T-cell (primary cell): Measurements from ENCODE around the gene ABHD6. TPM values are rescaled to one million over a fixed set of nuclear protein-coding genes. Genes with fewer than 3 reads are reported as not detected.
"Not testable (repeated sequence)": the region's sequence is repeated elsewhere in the genome, so short reads cannot be mapped to it uniquely, and the experiment has no call there.

Source experiments
- ATAC-seq, 4 experiments: fragments of 200-7000 bp in 3 of 4; fragments of 150-1000 bp in 1 of 4; cut with Tn5 transposase; replicated peaks in 1 of 4; 1 replicate in 3 of 4; 2 replicates in 1 of 4; pipeline ENCODE4 v1.10.0; 2021; ENCODE audit warnings: moderate library complexity in 3 of 4, mild to moderate bottlenecking in 2 of 4, moderate number of reproducible peaks in 1 of 4
- CTCF ChIA-PET, 2 donors: fragments of 300-600 bp; sonication (Branson Sonifier 250); formaldehyde crosslinking; loops; one replicate each; lab custom pipeline; 2022; ENCODE audit warnings: antibody characterized with exemption in 2 of 2; lab: Charles Lee
- POLR2A ChIA-PET, 2 donors: fragments of 300-600 bp; sonication (Branson Sonifier 250); formaldehyde crosslinking; loops; one replicate each; lab custom pipeline; 2022; ENCODE audit warnings: antibody characterized with exemption in 2 of 2; lab: Charles Lee
- DNase-seq, 35 experiments: peaks; one replicate each; pipeline versions ENCODE4 v3.0.0 to v3.0.0-alpha.2; 2013 to 2023
- H3K27ac ChIP-seq: one replicate; pipeline ENCODE4 v1.5.1; 2013; ENCODE audit warnings: low read length
- H3K27me3 ChIP-seq, 2 experiments: replicated peaks in 1 of 2; 1 replicate in 1 of 2; 2 replicates in 1 of 2; pipeline versions ENCODE4 v1.6.1 to v1.7.0; 2013; ENCODE audit warnings: low read length in 1 of 2, mixed read lengths in 1 of 2; ENCODE audit not compliant: control insufficient read depth in 2 of 2, insufficient read depth in 2 of 2; ENCODE audit errors: extremely low read depth in 1 of 2
- H3K36me3 ChIP-seq, 2 donors: 1 replicate in 1 of 2; 2 replicates in 1 of 2; pipeline versions ENCODE4 v1.6.1 to v1.7.0; 2013; ENCODE audit warnings: low read length in 1 of 2; ENCODE audit not compliant: control insufficient read depth in 2 of 2, insufficient read depth in 1 of 2; ENCODE audit errors: extremely low read depth in 1 of 2
- H3K4me1 ChIP-seq, 2 experiments: 1 replicate in 1 of 2; 2 replicates in 1 of 2; pipeline versions ENCODE4 v1.6.1 to v1.7.0; 2013; ENCODE audit warnings: low read length in 2 of 2, mixed read lengths in 1 of 2; ENCODE audit not compliant: insufficient read depth in 2 of 2, control insufficient read depth in 1 of 2; ENCODE audit errors: extremely low read depth in 1 of 2
- H3K4me3 ChIP-seq, 2 donors: 1 replicate in 1 of 2; 2 replicates in 1 of 2; pipeline versions ENCODE4 v1.5.1 to v1.7.0; 2013; ENCODE audit warnings: mild to moderate bottlenecking in 2 of 2, low read length in 1 of 2, moderate library complexity in 1 of 2; ENCODE audit not compliant: control insufficient read depth in 1 of 2; ENCODE audit errors: extremely low read depth in 1 of 2
- H3K9me3 ChIP-seq: 2 replicates; pipeline ENCODE4 v1.7.0; 2013
- H3K27ac Mint-ChIP-seq, 2 donors: one replicate each; pipeline ENCODE4 v1.8.0; 2020 to 2021; ENCODE audit warnings: mild to moderate bottlenecking in 2 of 2, mixed read lengths in 2 of 2
- H3K27me3 Mint-ChIP-seq, 2 donors: one replicate each; pipeline ENCODE4 v1.8.0; 2021 to 2022; ENCODE audit warnings: mixed read lengths in 2 of 2
- H3K36me3 Mint-ChIP-seq: one replicate; pipeline ENCODE4 v1.8.0; 2021; ENCODE audit warnings: mixed read lengths
- H3K4me1 Mint-ChIP-seq, 3 donors: one replicate each; pipeline ENCODE4 v1.8.0; 2020 to 2022; ENCODE audit warnings: mixed read lengths in 3 of 3, mild to moderate bottlenecking in 1 of 3
- H3K4me3 Mint-ChIP-seq, 3 donors: one replicate each; pipeline ENCODE4 v1.8.0; 2020 to 2022; ENCODE audit warnings: mild to moderate bottlenecking in 3 of 3, mixed read lengths in 3 of 3, moderate library complexity in 3 of 3
- H3K9me3 Mint-ChIP-seq, 3 donors: one replicate each; pipeline ENCODE4 v1.8.0; 2020 to 2022; ENCODE audit warnings: mixed read lengths in 3 of 3
- WGBS: methylation state at CpG from one replicate; pipeline ENCODE4 v1.1.5; 2013; ENCODE audit warnings: missing lambda C conversion rate; ENCODE audit not compliant: insufficient coverage; 5-methylcytosine and 5-hydroxymethylcytosine counted together
- total RNA-seq, 35 experiments: library from RNA in 6 of 35; stranded (reverse) in 6 of 35; fragments of 120-200 nt in 1 of 35; gene quantifications; one replicate each; pipeline versions ENCODE4 v1.2.1 to v1.2.4 and lab custom pipeline; 2013 to 2026

ABHD6 gene
- total RNA-seq, 5 donors from 2014 or later (not counting 1 experiment from before 2014, with no cell fraction given), result 3.9 to 7.0 (median 5.5) TPM

GRCh38 chr3:58337190-58337589 is 99.6 kb downstream of the ABHD6 start:
- H3K36me3 ChIP-seq, result no peaks in the 10 kb centered on the region
- peaks cover 20% of the 10 kb centered on the region for H3K36me3 Mint-ChIP-seq
- WGBS, result 100% methylated on average over 1 of the region's 1 CpG
- no peak overlapping the region for H3K4me3 Mint-ChIP-seq
- H3K4me1 Mint-ChIP-seq, result peaks cover 37 to 41% (median 37%) of the 10 kb centered on the region in 3 donors
- H3K27me3 Mint-ChIP-seq, result no peaks in the 10 kb centered on the region
- peaks cover 0 to 3% of the 10 kb centered on the region in 2 experiments for H3K27me3 ChIP-seq
- CTCF ChIA-PET, result interaction anchor here in 1 of 2 donors (3.0 kb wide), 1 partner anchor 30 kb away, joined by 8 read pairs; the partner anchor contains the start of genes HTD2 and RPP14
- no peak overlapping the region for H3K27ac ChIP-seq
- no peak overlapping the region for H3K27ac Mint-ChIP-seq
- no peaks in the 10 kb centered on the region for H3K9me3 Mint-ChIP-seq
- POLR2A ChIA-PET, result no interaction called here
- ATAC-seq, result no peak
- no peak for DNase-seq
- H3K4me1 ChIP-seq, result peaks cover 8 to 12% of the 10 kb centered on the region in 2 experiments
- no peak overlapping the region for H3K4me3 ChIP-seq
- no peaks in the 10 kb centered on the region for H3K9me3 ChIP-seq

DNA sequence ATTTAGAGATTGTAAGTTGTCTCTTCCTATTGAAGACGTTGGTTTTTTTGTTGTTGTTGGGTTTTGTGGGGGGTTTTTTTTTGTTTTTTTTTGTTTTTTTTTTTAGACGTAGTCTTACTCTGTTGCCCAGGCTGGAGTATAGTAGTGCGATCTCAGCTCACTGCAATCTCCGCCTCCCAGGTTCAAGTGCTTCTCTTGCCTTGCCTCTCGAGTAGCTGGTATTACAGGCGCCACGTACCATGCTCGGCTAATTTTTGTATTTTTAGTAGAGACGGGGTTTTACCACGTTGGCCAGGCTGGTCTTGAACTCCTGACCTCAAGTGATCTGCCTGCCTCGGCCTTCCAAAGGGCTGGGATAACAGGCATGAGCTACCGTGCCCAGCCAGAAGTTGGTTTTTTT is 101.6 kb downstream of the ABHD6 start:
- H3K27me3 Mint-ChIP-seq, DNase-seq, H3K27ac ChIP-seq, ATAC-seq, H3K4me3 Mint-ChIP-seq, H3K27ac Mint-ChIP-seq, POLR2A ChIA-PET, CTCF ChIA-PET, H3K9me3 Mint-ChIP-seq, H3K36me3 ChIP-seq, H3K27me3 ChIP-seq, H3K9me3 ChIP-seq, H3K4me3 ChIP-seq, H3K4me1 ChIP-seq: not testable (repeated sequence)
- Mint-ChIP-seq H3K4me1 (peaks cover 25 to 36% (median 29%) of the 10 kb centered on the region in 3 donors), H3K36me3 (peaks cover 21% of the 10 kb centered on the region)
- WGBS, result 97% methylated on average over 8 of the region's 12 CpGs

- Histone ChIP-seq H3K36me3 (no peaks in the 10 kb centered on the region), H3K9me3 (no peaks in the 10 kb centered on the region), H3K4me1 (no peaks in the 10 kb centered on the region), H3K27me3 (no peaks in the 10 kb centered on the region), H3K4me3 (no peak overlapping the region), H3K27ac (no peak overlapping the region)
- Mint-ChIP-seq H3K36me3 (peaks cover 24% of the 10 kb centered on the region), H3K4me1 (peaks cover 10 to 24% (median 17%) of the 10 kb centered on the region in 3 donors), H3K9me3 (no peaks in the 10 kb centered on the region), H3K4me3 (no peak overlapping the region), H3K27me3 (no peaks in the 10 kb centered on the region), H3K27ac (no peak overlapping the region)
- WGBS, result 85% methylated on average over 2 of the region's 3 CpGs
- ChIA-PET CTCF (interaction anchor here (0.6 to 0.7 kb wide), 4 partner anchors 25 to 1666 kb away, joined by 3 to 5 read pairs (median 4); no protein-coding TSS in a partner anchor), POLR2A (no interaction called here)
- ATAC-seq (no peak), DNase-seq (no peak)
Observed at GRCh38 chr3:58340594-58341244, 103.1 kb downstream of the ABHD6 start.

- ChIA-PET POLR2A (no interaction called here), CTCF (interaction anchor here in 1 of 2 donors (0.6 kb wide), 2 partner anchors 25 to 1667 kb away, joined by 3 to 4 read pairs; no protein-coding TSS in a partner anchor)
- ATAC-seq (no peak), DNase-seq (no peak)
- H3K9me3 ChIP-seq, result no peaks in the 10 kb centered on the region
- Mint-ChIP-seq H3K4me3 (no peak overlapping the region), H3K36me3 (peaks cover 26% of the 10 kb centered on the region), H3K27me3 (no peaks in the 10 kb centered on the region), H3K27ac (no peak overlapping the region), H3K9me3 (no peaks in the 10 kb centered on the region), H3K4me1 (peaks cover 3 to 25% (median 15%) of the 10 kb centered on the region in 3 donors)
- no peaks in the 10 kb centered on the region for H3K36me3 ChIP-seq
- no peak overlapping the region for H3K4me3 ChIP-seq
- H3K27me3 ChIP-seq, result no peaks in the 10 kb centered on the region
- WGBS, result no CpG with 5 or more reads among the region's 3 CpGs
- H3K4me1 ChIP-seq, result no peaks in the 10 kb centered on the region
- H3K27ac ChIP-seq, result no peak overlapping the region
Observed at GRCh38 chr3:58341376-58341775, 103.8 kb downstream of the ABHD6 start.

DNA sequence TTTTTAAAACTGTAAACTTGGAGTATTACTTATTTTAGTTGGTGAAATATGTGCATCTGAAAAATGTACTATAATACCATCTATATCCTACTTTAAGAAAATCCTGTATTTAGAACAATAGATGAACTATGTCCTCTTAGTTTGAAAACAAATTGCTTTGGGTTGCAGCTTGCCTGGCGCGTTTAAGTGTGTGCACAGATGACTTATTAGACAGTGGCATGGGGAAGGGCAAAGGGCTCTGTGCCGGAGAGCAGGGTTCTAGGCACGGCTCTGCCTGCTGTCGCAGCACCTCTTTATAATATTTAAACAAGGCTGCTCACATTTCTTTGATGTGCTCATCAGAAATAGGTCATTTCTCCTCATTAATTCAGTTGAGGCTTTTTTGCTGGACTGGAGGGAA is 105.1 kb downstream of the ABHD6 start:
- DNase-seq (no peak), ATAC-seq (no peak)
- Mint-ChIP-seq H3K9me3 (no peaks in the 10 kb centered on the region), H3K36me3 (peaks cover 29% of the 10 kb centered on the region), H3K4me3 (no peak overlapping the region), H3K4me1 (peaks cover 7 to 27% (median 18%) of the 10 kb centered on the region in 3 donors), H3K27ac (no peak overlapping the region), H3K27me3 (no peaks in the 10 kb centered on the region)
- no CpG with 5 or more reads among the region's 5 CpGs for WGBS
- CTCF ChIA-PET, result no interaction called here
- Histone ChIP-seq H3K9me3 (no peaks in the 10 kb centered on the region), H3K4me3 (no peak overlapping the region), H3K27ac (no peak overlapping the region), H3K4me1 (no peaks in the 10 kb centered on the region), H3K36me3 (no peaks in the 10 kb centered on the region), H3K27me3 (no peaks in the 10 kb centered on the region)
- POLR2A ChIA-PET, result interaction anchor here in 1 of 2 donors (0.7 kb wide), 1 partner anchor 1287 kb away, joined by 3 read pairs; no protein-coding TSS in a partner anchor
